Stimulated activated CD4-positive, alpha-beta T cell treated with anti-CD3 and anti-CD28 coated beads, Interleukin-15, amount 100 ng/mL, for 24 hours (primary cell): ENCODE measurements around the gene MYO3A.
"Not testable (repeated sequence)": the region's sequence is repeated elsewhere in the genome, so short reads cannot be mapped to it uniquely, and the experiment has no call there.

Experiments
- DNase-seq: peaks from one replicate; pipeline ENCODE4 v3.0.0-alpha.2; 2020

The MYO3A gene

DNA sequence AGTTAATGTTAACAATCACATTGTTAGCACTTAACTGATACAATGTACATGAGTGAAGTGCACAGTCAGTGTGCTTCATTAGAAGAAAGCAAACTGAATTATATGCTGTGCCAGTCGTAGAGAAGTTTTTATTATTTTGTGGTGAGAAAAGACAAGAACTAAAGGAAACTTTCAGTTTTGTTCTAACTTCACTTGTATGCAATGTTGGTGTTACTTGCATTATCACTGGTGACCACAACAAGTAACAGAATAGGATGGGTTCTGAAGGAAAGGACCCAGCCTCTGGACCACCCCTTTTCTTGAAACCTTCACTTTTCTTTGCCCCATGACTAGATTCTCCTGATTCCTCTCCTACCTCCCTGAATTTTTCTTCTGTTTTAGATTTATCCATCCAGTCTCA lies 159.2 kb downstream of the MYO3A start:
- DNase-seq, result no peak

DNA sequence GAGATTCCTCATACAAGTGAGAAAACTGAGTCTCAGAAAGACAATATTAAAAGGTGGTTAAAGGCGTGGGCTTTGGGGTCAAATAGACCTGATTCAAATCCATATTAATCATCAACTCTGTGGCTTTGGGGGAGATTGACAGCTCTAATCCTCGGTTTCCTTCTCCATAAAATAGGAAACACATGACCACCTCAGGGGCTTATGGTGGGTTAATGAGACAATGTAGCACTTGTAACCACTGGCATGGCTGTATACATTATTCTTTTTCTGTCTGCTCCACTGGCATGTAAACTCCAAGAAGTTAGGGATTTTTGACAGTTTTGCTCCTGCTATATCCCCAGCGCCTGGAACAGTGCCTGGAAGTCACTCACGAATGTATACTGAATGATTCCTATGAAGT lies 161.8 kb downstream of the MYO3A start:
- DNase-seq, result no peak

DNA sequence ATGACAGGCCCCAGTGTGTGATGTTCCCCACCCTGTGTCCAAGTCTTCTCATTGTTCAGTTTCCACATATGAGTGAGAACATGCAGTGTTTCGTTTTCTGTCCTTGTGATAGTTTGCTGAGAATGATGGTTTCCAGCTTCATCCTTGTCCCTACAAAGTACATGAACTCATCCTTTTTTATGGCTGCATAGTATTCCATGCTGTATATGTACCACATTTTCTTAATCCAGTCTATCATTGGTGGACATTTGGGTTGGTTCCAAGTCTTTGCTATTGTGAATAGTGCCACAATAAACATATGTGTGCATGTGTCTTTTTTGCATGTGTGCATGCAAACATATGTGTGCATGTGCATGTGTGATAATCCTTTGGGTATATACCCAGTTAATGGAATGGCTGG lies 163.5 kb downstream of the MYO3A start:
- DNase-seq, result not testable (repeated sequence)

DNA sequence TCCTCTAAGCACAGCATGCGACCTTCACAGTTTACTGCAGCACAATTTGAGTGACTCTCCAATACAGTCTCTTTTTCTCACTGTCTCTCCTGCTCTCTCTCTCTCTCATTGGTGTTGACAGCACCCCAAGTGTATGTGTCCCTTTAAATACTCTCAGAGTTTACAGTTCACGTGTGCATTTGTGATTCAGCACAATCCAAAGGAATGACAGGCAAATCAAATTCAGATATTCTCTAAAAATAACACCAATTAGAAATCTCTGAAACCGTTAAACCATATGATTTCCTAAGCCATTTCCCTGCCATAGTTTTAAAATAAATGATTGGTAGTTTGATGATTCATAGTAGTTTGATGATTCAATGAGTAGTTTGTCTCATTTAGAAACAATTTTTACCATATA lies 178.5 kb downstream of the MYO3A start:
- DNase-seq, result no peak

DNA sequence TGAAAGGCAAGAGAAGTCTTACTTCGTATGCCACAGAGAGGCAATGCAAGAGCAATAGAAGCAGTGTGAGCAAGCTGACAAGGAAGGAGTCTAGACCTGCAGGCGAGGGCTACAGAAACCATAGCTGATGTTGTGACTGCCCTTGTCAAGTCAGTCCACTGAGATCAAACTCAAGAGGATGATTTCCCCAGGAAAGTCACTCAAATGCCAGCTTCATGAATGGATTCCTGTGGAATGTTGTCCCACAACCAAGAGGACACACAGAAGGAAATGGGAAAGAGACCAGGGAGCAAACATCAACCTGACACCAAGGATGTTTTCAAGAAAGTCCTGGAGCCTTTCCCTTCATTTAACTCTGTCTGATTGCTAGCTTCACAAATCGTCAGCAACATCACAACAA lies 204.6 kb downstream of the MYO3A start:
- no peak for DNase-seq

DNA sequence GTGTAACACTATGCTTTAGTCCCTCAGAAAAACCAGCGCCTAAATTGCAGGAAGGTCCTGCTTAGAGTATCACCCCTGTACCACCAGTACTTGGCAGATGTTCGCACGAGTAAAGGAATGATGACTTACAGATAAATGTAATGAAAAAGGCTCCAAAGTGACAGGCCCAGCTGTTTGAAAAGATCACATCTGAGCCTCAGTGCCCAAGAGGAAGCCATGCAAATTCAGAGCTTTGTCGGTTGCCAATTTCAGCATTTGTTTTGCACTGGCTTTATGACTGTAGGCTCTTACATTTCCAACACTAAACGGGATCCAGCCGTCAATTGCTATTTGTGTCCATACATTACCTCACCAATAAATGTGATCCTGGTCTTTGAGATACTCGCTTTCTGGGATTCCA lies 222.0 kb downstream of the MYO3A start:
- no peak for DNase-seq

DNA sequence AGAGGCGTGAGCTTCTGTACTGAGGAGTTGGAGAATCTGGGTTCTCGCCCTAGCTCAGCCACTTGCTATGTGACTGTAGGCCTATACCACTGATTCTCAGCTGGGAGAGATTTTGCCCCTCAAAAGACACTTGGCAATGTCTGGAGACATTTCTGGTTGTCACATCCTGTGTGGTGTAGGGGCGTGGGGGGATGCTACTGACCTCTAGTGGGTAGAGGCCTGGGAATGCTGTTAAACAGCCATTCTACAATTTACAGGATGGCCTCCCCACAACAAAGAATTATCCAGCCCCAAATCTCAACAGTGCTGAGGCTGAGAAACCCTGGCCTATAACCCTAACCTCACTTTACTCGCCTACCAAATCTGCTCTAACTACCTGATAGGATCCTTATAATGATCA lies 223.7 kb downstream of the MYO3A start:
- no peak for DNase-seq

DNA sequence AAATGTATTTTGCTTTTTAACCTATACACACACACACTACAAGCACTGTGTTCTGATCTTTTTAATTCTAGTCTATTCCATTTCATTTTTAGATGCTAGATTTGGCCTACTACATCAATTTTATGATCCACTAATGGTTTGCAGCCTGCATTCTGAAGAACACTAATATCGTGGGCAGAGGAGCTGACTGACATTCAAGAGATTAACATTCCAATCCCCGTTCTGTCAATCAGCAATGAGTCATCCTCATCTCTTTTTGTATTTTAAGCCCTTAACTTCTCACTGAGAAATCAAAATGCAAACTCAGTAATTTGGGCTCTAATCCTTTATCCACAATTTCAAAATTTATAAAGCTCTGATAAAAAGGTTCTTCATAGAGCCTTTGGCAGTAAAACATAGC lies 235.4 kb downstream of the MYO3A start:
- DNase-seq, result no peak

DNA sequence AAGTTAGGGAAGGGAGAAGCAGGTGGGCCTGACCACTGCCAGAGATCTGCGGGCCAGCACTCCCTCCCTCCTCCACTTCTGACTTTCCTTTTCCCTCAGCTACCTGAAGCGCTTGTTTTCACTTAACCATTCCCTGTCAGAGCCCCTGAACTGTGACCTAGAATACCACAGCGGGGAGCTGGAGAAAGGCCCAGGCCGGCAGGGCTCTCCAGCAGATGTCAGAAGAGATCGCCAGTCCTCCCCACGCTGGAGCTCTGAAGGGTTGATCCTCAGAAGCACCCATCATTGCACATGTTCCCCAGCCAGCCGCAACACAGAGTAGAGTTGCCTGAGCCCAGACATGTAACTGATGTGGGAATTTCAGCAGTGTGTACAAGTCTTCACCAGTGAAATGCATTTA lies 238.1 kb downstream of the MYO3A start:
- DNase-seq, result no peak

DNA sequence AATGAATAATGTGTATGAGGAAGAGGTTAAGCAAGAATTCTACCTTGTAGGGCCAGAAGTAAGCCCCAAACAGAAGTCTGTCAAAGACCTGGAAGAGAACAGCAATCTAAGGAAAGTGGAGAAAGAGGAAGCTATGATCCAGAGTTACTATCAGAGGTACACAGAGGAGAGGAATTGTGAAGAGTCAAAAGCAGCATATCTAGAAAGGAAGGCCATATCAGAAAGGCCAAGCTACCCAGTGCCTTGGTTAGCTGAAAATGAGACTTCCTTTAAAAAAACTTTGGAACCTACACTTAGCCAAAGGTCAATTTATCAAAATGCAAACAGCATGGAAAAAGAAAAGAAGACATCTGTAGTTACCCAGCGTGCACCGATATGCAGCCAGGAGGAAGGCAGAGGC lies 239.8 kb downstream of the MYO3A start:
- no peak for DNase-seq

DNA sequence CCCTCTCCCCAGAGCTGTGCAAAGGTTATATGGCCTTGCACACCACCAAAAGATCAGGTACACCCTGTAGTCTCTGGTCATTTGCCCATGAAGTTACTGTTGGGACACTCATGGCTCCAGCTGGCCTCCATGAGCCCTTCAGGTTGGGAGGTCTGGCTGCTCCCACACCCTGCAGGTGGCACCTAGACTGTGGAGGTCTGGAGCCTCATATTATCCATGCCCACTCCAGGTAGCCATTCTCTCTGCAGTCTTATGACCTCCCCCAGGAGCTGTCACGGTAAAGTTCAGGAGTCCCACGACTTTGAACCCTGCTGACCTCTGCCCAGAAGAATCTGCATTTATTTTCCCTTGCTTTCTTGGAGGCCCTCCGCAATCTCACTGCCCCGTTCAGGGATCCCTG lies 243.3 kb downstream of the MYO3A start:
- no peak for DNase-seq

DNA sequence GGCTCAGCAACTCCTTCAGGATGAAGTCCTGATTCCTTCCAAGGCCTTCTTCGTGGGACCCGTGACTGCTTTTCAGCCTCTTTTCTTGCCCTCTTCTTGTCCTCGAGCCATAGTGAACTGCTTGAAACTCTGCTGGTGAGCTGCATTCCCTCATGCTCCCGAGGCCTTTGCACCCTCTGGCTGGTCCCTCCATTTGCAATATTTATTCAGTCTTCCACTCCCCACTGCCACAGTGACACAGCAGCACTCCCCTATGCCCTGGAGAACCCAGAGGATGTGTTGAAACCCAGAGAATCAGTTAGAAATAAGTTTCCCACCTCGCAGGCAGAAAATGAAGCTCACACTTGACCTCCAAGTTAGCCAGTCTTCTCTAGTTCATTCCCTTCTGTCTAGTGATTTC lies 260.2 kb downstream of the MYO3A start:
- no peak for DNase-seq

DNA sequence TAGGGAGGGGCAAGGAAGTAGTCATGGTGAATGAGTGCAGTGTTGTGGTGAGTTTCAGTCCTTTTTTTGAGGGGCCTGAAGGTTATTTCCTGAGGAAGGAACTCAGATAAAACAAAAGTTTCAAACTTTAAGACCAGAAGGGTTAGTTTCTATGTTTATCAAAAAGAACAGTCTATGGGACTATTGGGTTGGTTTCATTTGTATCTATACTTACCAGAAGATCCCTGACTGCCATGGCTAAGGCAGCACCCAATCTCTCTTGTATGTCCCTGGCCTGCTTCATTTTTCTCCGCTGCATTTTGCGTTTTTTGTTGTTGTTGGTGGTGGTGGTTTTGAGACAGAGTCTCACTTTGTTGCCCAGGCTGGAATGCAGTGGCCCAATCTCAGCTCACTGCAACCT lies 263.2 kb downstream of the MYO3A start:
- no peak for DNase-seq

DNA sequence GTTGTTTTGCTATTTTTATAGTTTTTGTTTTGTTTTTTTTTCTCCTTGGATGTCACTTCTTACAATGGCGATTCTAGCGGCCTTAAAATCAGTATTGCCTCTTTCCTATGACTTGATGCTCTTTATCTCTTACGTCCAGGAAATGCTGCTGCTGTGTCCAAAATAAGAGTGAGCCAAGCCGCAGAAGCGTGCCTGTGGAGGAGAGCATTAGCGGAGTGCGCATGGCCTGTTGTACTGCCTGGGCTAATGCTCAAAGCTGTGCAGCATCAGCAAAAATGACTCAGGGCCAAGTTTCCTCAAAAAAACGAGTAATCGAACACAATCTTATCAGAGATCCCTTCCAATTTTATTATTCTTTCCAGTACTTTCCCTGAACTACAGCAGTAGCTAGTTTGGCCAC lies 264.1 kb downstream of the MYO3A start:
- no peak for DNase-seq

DNA sequence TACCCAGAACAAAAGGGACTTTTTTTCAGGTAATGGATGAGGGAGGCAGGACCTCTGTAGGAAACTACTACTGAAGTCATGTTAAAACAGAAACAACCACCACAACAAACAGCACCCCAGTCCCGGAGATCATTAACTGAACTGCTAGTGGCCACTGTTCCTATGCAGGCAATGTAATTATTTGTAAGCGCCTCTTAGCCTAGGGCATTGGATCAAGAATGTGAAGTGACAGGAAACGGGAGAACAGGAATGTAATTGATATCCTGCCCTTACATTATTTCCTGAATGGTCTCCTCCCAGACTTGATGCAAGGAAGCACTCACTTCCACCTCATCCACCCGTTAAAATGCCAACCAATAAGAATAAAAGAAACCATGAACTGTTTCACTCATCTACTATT lies 265.8 kb downstream of the MYO3A start:
- no peak for DNase-seq

DNA sequence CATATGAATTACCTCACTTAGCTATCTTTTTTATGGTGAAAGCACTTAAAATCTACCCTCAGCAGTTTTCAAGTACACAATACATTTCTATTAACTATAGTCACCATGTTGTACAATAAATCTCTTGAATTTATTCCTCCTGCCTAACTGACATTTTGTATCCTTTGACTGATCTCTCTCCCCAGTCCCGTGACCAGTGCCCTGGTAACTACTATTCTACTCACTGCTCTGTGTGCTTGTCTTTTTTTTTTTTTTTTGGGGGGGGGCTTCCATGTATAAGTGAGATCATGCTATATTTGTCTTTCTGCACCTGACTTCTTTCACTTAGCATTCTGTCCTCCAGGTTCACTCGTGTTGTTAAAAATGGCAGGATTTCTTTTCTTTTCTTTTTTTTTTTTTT lies 271.2 kb downstream of the MYO3A start:
- no peak for DNase-seq

DNA sequence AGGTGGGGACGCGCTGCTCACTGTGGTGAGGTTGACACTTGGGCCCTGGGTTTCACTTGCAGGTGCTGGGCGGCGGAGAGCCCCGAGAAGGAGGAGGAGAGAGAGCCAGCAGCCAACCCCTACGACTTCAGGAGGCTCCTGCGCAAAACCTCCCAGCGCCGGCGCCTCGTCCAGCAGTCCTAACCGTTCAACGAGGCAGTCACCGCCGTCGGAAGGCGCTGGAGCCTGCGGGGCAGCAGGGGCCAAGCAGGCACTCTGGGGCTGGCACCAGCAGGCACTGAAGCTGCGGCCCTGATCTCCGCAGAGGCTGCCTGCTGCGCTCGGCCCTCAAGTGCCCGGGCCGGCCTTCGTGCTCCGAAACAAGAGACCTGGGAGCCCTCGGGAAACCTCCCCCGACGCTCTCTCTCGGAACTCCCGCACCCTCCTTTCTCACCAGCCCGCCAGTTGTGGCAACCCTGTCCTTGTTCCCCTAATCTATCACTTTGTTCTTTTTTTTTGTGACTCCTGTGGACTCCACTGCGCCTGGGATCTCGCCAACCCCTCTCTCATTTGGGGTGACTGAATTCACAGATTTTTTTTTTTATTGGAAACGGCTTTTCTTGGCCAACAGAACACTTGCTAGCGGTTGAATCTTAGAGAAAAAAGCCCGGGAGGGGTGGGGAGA lies 277.9 kb downstream of the MYO3A start:
- DNase-seq, result no peak

DNA sequence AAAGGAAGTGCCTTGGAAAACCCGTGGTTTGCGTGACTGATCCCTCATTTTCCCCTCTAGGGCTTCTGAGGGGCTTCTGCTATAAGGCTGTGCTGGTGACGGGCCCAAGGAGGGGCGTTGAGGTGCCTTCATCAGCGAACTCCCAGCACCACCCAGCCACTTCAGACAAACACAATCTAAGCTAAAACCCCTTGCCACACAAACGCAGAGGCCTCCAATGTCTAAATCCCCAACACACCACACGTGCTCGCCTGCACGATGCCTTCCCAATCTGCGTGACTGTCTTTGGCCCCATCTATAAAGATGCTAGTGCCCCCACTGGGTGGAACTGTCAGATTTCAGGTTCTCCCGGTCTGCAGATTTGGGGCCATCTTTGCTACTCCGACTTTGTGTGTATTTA lies 278.5 kb downstream of the MYO3A start:
- DNase-seq, result no peak

DNA sequence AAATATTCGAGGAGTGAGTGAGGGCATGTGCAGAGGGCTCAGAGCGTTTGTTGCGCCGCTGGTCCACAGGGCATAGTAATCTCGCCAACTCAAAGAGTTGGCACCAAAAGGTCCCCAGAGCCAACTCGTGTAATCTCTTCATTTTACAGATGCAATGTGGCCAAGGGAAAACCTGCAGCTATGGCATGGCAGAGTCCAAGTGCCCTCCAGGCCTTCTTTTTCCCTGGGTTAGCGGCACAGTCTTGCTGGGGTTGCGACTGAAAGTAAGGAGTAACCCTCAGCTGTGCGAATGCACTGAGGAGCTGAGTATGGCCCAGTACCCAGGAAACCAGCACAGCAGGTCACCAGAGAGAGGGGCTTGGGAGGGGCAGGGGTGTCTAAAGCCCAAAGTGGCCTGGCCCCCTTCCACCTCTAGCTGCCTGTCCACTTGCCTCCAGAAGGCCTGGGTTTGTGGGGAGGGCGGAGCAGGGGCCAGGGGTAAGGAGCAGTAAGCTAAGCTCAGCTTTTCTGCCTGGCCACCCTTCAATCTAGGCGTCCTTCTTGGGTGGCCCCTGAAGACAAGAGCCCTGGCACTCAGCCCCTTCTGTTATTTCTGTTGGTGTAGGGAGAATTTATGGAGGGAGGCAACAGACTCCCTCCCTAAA lies 279.2 kb downstream of the MYO3A start:
- DNase-seq, result no peak

DNA sequence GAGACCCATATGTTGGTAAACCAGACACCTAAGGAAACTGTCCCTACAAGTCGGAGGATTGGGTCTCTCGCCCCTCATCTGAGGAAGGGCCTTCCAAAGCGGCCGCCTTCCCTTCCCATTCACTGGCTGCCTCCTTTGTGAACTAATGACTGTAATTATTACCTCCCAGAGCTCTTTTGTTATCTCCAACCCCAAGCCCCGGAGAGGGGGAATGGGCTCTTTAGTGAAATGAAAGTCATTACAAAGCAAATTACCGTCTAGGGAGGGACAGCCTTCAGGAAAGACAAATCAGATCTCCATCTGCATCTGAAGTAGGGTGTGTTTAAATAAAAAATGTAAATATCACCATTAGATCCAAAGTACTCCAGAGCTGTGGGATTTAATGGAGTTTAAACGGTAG lies 280.0 kb downstream of the MYO3A start:
- DNase-seq, result no peak

DNA sequence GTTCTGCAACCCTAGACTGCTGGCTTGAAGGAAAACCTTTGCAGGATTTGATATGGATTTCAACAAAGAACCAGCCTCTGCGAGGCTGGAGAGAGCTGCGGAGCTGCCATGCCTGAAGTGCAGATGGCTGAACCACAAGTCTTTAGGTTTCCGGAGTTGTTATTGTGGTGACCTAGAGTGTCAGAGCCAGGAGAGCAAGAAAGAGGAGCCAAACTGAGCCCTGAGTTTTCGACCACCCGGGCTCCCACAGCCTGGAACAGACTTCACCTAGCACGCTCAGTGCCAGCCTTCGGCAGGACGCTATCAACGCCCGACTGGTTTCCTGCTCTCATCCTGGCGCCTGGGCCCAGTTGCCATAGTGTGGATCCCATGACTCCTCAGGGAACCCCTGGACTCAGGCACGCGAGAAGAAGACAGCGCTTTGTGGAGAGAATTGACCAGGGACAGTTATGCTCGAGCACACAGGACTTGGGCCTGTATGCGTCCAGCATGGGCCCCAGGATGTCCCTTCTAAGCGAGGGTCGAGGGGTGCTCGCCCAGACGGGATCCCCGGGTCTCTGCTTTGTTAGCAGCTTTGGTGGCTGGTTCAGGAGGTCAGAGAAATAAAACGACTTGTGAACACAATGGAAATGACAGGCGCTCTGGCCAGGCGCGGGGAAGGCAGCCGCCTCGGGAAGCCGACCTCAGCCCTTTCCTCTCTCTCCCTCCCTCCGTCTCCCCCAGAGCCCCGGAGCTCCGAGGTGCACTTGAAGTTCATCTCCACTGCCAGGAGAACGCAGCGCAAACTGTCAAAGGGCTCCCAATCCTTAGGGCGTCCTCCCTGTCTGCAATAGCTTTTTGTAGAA lies 280.7 kb downstream of the MYO3A start:
- DNase-seq, result no peak

DNA sequence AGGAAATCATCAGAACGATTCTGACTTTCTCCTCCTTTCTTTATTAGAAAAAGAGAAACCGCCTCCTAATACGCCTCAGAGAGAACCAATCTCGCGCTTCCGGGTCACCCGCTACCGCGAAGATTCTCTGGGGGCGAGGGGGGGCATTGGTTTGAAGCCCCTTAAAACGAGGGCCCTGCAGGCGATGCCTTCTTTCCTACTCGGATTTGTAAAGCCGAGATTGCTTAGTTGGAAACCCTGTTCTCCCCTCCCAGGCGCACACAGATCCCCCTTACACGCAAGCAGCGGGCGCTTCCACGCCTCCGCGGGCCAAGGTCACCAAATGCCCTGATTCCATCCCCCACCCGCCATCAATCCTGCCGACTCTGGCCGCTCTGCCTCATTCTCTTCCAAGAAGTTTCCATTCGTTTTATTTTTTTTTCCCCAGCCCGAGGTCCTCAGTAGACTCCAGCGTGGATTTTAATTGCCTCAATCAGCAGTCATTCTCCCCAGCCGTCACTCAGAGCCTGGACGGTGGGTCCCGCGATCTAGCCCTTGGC lies 281.4 kb downstream of the MYO3A start:
- DNase-seq, result no peak

DNA sequence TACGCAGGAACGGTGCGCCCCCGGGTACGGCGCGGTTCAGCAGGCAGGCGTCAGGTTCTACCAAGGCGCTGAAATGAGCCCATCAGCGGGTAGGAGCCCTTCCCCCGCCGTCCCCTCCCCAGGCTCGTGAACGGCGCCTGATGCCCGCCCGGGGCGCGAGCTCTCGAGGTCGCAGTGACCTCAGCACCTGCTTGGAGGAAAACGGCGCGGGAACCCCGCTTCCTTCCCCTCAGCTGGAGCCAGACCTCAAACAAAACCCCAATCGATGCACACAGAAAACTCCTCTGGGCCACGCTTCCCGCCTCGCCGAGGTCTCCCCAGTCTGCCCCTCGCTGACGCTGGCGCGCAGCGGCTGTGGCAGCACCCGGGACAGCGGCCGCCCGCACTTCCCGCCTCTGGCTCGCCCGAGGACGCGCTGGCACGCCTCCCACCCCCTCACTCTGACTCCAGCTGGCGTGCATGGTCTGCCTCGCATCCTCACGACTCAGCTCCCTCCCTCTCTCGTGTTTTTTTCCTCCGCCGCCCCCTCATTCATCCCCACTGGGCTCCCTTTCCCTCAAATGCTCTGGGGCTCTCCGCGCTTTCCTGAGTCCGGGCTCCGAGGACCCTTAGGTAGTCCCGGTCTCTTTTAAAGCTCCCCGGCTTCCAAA lies 282.0 kb downstream of the MYO3A start:
- DNase-seq, result peak; percentile 71
